HG03354 (cell line): ENCODE data around the gene DPH7.
"Not testable (repeated sequence)": the region's sequence is repeated elsewhere in the genome, so short reads cannot be mapped to it uniquely, and the experiment has no call there.

ENCODE experiments used
- ATAC-seq: cut with Tn5 transposase; IDR thresholded peaks from one replicate; pipeline ENCODE4 v1.9.1; 2021; ENCODE audit warnings: mild to moderate bottlenecking; ENCODE audit not compliant: unreplicated experiment, poor library complexity, severe bottlenecking

DPH7 gene

DNA sequence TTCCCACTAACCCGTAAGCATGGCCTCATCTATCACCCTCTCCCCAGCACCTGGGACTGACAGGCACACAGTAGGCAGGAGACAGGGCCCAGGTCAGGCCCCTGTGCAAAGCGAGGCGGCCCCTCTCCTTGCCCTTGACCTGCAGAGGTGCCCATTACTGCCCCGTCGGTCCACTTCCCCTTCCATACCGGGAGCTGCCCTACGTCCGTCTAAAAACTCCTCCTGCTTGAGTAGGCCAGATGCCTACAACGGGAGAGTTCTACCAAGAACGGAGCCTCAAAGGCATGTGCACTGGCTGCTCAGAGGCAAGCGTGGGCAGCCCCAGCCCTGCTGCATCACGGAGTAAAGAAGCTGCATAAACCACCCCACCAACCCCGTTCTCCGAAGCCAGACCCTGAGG, 4.6 kb upstream of the DPH7 start:
- ATAC-seq = no peak

GRCh38 chr9:137582286-137582860, 3.6 kb upstream of the DPH7 start:
- ATAC-seq = no peak

DNA sequence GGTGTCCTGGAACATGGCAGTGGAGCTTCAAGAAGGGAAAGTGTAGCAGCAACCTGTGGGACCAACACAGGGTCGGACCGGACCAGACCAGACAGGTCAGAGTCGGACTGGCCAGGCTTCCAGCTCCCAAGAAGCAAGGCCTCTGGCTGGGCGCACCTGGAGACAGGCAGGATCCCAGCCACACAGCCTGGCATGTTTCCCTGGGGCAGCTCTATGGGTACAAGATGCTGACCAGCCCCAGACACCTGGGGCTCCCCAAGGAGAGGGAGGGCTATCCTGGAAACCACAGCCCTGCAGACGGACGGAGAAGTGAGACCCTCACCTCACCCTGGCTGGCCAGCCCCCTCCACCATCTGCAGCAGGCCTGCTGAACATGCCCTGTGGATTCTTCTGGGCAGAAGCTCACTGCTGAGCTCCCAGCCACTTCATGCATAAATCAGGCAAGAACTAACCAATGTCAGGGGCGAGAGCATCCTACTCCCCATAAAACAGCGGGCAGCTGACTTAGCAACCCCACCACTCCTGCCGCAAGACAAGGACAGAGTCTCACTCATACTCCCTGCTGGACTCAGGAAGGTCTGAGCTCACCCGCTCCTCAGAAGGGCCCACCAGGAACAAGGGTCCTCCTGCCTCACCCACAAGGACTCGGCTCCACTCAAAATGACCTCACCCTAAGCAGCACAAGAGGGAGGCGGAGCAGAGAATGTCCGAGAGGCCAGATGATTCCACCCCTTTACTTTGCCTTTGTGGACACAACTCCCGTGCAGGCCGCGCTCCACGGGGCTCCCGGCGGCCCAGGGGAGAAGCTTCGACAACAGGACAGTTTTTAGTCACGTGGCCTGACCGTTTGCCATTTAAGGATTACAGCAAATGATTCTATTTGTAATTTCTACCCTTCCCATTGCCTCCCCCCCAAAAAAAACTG, 2.9 kb upstream of the DPH7 start:
- no peak for ATAC-seq

DNA sequence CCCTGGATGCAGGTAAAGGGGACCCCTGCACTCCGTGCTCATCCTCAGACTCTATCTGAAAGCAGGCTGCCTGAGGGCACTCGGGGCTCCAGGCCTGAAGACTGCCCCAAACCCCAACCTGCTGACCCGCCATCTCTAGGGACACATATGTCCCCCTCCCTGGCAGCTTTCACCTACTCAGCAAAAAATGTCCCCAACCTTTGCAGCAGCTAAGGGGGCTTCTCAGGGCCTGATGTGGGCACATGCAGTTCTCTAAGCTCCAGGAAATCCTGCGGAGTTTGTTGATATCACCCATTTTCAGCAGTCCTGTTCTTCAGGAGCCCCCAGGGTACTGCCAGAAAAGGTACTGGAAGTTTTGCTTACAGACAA, 2.2 kb upstream of the DPH7 start:
- ATAC-seq = no peak

GRCh38 chr9:137580209-137580953, 1.7 kb upstream of the DPH7 start:
- no peak for ATAC-seq

GRCh38 chr9:137579259-137579604, 507 bp upstream of the DPH7 start:
- no peak for ATAC-seq

DNA sequence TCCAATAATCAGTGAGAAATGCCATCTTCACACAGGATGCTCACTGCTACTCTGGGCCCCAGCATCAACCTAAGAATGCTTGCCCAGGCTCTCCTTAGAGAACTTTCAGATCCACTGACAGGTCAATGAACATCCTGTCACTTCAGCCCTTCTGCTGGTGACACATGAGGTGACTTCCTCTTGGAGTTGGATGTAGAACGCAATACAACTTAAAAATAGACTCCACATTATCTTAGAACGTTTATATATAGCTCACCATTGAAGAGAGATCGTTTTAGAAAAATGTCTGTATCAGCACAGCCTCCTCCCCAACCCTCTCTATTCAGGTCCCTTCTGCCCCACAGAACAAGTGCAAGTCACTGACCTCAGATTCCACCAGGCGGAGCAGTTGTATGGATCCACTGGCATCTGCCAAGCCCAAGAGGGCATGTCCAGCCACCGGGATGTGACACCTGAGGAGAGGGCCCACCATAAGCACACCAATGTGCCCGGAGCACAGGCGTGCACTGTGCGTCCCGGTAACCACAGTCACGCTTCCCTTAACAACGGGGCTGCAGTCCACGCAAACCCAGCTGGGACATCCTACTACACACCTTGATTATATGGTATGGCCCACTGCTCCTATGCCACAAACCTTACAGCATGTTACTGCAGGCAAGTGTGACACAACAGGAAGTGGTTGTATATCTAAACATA, 2.9 kb downstream of the DPH7 start:
- no peak for ATAC-seq

- no peak for ATAC-seq
Measured at GRCh38 chr9:137575364-137575715, 3.4 kb downstream of the DPH7 start.

DNA sequence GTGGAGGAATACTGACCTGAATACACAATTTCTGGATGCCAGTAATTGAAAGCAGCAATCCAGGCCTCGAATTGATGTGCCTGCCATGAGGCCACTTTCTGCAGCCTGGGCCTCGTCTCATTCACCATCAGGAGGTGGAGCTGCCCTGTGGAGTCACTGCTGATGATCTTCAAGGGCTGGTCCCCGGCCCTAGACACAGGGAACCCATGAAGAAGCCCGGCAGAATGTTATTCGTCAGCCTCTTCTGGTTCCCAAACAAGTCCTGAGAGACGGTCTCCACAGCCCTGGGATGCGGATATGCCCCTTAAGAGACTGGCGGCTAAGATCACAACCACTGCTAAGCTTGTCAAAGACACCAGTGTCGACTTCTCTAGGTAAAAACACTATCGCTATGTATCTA, 4.5 kb downstream of the DPH7 start:
- ATAC-seq = no peak

DNA sequence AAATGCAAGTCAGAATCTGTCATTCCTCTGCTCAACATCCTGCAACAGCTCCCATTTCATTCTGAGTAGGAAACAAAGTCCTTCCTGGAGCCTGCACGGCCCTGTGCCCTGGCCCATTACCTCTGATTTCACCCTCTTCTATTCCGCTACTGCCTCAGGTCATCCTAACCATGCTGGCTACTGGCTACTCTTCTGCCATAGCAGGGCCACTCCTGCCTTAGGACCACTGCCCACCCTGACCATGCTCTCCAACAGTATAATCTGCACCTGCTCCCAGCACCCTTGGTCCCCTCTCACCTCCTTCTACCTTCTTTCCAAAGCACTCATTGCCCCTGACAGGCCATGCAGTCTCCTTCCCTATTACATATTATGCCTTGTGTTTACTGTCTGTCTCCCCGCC, 8.2 kb downstream of the DPH7 start:
- ATAC-seq = no peak

GRCh38 chr9:137569609-137570203, 9.0 kb downstream of the DPH7 start:
- ATAC-seq = no peak

- ATAC-seq = not testable (repeated sequence)
Measured at GRCh38 chr9:137568445-137568844, 10.3 kb downstream of the DPH7 start.

DNA sequence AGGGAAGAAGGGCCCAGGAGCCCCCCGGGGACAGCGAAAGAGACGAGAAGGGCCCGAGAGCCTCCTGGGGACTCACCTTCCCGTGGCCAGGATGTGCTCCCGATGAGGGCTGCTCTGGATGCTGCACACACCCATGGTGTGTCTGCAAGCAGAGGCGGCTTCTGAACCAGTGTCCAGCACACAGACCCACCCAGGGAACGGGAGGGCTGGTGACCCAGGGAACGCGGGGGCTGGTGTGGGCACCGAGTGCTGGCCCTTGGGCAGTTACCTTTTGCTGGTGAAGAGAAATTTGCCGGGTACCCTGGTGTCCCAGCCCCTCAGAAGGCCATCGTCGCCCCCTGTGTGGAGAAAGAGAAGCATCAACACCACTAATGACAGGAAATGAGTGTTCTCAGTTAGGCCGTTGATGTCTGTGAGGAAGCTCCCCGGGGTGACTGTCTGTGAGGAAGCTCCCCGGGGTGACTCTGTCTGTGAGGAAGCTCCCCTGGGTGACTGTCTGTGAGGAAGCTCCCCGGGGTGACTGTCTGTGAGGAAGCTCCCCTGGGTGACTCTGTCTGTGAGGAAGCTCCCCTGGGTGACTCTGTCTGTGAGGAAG, 13.8 kb downstream of the DPH7 start:
- no peak for ATAC-seq

- no peak for ATAC-seq
Measured at GRCh38 chr9:137564134-137564533, 14.6 kb downstream of the DPH7 start.

DNA sequence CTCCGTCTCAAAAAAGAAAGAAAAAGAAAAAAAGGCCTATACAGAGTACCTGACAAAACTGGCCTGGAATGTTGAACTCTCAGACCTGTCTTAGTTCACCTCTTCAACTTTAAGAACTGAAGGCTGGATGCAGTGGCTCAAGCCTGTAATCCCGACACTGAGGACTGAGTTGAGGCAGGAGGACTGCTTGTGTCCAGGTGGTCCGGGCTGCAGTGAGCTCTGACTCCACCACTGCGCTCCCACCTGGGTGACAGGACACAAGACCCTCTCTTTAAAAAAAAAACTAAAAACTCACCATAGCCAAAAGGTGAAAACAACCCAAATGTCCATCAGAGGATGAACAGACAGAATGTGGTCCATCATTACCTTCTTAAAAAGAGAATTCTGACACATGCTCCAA, 20.6 kb downstream of the DPH7 start:
- no peak for ATAC-seq

- no peak for ATAC-seq
Measured at GRCh38 chr9:137556069-137556838, 22.5 kb downstream of the DPH7 start.

GRCh38 chr9:137555179-137555578, 23.5 kb downstream of the DPH7 start:
- ATAC-seq = no peak

DNA sequence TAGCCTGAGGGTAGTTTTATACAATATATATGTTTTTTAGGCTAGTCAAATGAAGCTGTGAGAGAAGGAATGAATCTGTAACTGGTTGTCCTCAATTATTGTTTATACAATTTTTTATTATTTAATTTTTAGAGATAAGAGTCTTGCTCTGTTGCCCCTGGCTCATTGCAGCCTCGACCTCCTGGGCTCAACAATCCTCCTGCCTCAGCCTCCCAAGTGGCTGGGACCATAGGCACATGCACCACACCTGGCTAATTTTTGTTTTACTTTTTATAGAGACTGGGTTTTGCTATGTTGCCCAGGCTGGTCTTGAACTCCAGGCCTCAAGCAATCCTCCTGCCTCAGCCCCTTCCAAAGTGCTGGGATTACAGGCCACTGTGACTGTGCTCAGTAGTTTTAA, 24.4 kb downstream of the DPH7 start:
- ATAC-seq = no peak

GRCh38 chr9:137553654-137554053, 25.1 kb downstream of the DPH7 start:
- not testable (repeated sequence) for ATAC-seq
